WERI-Rb-1 (cell line): ENCODE data around the gene FADS1.

Experiments
- DNase-seq: peaks from one replicate; pipeline ENCODE4 v3.0.0-alpha.2; 2020
- H3K27ac ChIP-seq: fragments of 250-450 bp; sonication (Bioruptor Pico); 2 replicates; pipeline ENCODE4 v1.5.1; 2020; ENCODE audit warnings: mild to moderate bottlenecking, moderate library complexity
- H3K27me3 ChIP-seq: fragments of 250-450 bp; sonication (Bioruptor Pico); 2 replicates; pipeline ENCODE4 v1.5.1; 2021; ENCODE audit warnings: mild to moderate bottlenecking, low read depth, moderate library complexity; ENCODE audit not compliant: insufficient read depth, severe bottlenecking
- H3K36me3 ChIP-seq: fragments of 250-450 bp; sonication (Bioruptor Pico); 2 replicates; pipeline ENCODE4 v1.5.1; 2020; ENCODE audit warnings: mild to moderate bottlenecking, moderate library complexity
- H3K4me3 ChIP-seq: 2 replicates; pipeline ENCODE4 v1.5.1; 2011; ENCODE audit warnings: low read depth, mild to moderate bottlenecking, control low read depth, low read length
- H3K9me3 ChIP-seq: fragments of 250-450 bp; sonication (Bioruptor Pico); 2 replicates; pipeline ENCODE4 v1.5.1; 2021; ENCODE audit warnings: mild to moderate bottlenecking, moderate library complexity; ENCODE audit not compliant: severe bottlenecking
- CTCF ChIP-seq: IDR thresholded peaks from 2 replicates; pipeline ENCODE4 v1.5.1; 2011; ENCODE audit warnings: low read depth, mild to moderate bottlenecking, control low read depth, inconsistent platforms, low read length

FADS1 gene

DNA sequence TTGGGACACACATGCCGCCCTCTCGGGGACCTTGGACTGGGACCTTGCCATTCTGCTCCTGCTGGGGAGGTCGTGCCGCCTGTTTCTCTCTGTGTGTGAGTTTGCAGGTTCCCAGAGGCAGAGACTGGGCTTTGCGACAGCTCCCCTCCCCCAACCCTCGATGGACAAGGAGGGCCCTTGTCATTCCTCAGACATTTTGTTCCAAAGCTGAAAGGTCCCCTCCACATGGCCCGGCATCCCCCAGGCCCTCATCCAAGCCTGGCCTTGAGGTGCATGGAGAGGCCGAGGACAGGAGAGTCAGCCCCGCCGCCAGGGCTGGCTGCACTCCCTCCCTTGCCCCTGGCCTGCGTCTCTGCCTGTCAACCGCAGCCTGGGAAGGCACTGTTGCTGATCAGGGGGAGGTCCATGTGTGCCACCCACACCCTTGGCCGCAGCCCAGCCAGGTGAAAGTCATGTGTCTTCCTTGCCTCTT is 36.9 kb upstream of the FADS1 start:
- Histone ChIP-seq H3K27ac (no peak overlapping the region), H3K36me3 (peaks cover 96% of the 10 kb centered on the region)
- TF ChIP-seq CTCF: no peak

GRCh38 chr11:61851900-61852295 is 35.1 kb upstream of the FADS1 start:
- H3K4me3 ChIP-seq: no peak overlapping the region
- peaks cover 98% of the 10 kb centered on the region for H3K36me3 ChIP-seq
- H3K27ac ChIP-seq: no peak overlapping the region
- no peak for DNase-seq
- TF ChIP-seq CTCF: no peak
- H3K27me3 ChIP-seq: no peaks in the 10 kb centered on the region
- H3K9me3 ChIP-seq: no peaks in the 10 kb centered on the region

More for the DNA sequence above, 36.9 kb upstream of the FADS1 start:
- Histone ChIP-seq H3K27me3 (no peaks in the 10 kb centered on the region), H3K9me3 (no peaks in the 10 kb centered on the region), H3K4me3 (no peak overlapping the region)
- no peak for DNase-seq

- no peak overlapping the region for H3K27ac ChIP-seq
- H3K4me3 ChIP-seq: no peak overlapping the region
- peaks cover 96% of the 10 kb centered on the region for H3K36me3 ChIP-seq
- H3K27me3 ChIP-seq: no peaks in the 10 kb centered on the region
- DNase-seq: no peak
- no peaks in the 10 kb centered on the region for H3K9me3 ChIP-seq
- no peak for TF ChIP-seq CTCF
Observed at GRCh38 chr11:61851113-61851899, 34.5 kb upstream of the FADS1 start.

DNA sequence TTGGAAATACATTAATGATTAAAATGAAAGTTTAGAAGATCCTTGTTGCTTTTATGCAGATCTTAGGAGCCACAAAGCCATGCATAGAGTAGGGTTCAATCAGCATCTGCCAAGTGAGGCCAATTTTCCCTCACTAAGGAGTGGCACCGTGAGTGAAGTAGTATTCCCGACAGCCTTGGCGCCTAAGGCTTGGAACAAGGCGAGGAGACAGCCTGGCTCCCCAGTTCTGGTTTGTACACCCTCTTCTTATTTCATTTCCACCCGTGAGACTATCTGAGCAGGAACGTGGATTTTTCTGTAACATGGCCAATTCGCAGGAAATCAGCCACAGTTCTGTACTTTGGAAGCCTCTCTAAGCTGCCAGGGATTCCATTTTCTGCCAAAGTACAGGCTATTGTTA is 33.9 kb upstream of the FADS1 start:
- TF ChIP-seq CTCF: no peak
- Histone ChIP-seq H3K9me3 (no peaks in the 10 kb centered on the region), H3K36me3 (peaks cover 91% of the 10 kb centered on the region), H3K27me3 (no peaks in the 10 kb centered on the region), H3K27ac (no peak overlapping the region), H3K4me3 (no peak overlapping the region)
- DNase-seq: no peak

DNA sequence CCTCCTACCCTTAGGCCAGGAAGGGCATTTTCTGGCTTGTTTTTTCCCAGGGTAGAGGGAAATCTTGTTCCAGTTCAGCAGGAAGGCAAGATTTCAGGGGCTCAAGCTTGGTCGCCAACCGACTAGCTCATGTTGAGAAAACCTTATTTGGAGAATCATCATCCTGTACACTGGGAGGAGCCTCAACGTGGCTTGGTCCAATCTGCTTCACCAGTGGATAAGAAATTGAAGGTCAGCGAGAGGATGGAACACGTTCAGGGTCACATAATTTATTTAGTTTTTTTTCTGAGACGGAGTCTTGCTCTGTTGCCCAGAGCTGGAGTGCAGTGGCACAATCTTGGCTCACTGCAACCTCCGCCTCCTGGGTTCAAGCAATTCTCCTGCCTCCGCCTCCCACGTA is 31.8 kb upstream of the FADS1 start:
- Histone ChIP-seq H3K36me3 (peaks cover 86% of the 10 kb centered on the region), H3K4me3 (no peak overlapping the region), H3K9me3 (no peaks in the 10 kb centered on the region), H3K27ac (no peak overlapping the region), H3K27me3 (no peaks in the 10 kb centered on the region)
- no peak for DNase-seq
- no peak for TF ChIP-seq CTCF
